Measurements from ENCODE around the gene TMEM175.
A peak's percentile ranks its signal among the peaks of the same experiment; 100 is the strongest.
"Not testable (repeated sequence)": the region's sequence is repeated elsewhere in the genome, so short reads cannot be mapped to it uniquely, and the experiment has no call there.

Gene TMEM175

DNA sequence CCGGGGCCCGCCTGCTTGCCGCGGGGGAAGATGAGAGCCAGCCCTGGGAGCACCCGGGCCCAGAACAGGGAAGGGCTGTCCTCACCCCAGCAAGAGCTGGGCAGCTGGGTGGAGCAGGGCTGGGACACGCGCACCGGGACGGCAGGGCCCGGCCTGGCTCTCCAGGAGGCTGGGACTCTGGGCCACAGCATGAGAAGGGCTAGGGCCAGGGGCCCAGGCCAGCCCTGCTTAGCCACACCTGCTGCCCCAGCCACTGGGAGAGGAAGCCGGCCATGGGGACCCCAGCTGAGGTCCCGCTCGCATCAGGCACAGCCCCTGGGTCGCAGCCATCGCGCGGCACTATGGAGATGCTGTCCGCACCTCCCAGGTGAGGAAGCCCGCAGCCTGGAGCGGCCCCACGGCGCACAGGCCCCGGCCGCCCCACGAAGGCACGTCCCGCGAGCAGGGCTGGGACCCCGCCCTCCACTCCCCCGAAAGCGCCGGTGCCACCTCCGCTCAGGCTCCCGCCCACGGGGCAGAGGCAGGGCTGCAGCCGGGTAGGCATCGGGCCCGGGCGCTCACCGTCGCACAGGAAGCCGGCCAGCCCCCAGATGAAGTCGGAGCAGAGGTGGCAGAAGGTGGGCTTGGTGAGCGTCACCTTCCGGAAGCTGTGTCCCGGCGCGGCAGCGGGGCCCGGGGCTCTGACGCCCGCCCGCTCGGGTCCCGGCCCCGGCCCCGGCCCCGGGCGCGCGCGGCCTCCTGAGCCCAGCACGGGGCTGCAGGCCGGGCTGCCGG is 40.6 kb downstream of the TMEM175 start:
- no peak for DNase-seq

DNA sequence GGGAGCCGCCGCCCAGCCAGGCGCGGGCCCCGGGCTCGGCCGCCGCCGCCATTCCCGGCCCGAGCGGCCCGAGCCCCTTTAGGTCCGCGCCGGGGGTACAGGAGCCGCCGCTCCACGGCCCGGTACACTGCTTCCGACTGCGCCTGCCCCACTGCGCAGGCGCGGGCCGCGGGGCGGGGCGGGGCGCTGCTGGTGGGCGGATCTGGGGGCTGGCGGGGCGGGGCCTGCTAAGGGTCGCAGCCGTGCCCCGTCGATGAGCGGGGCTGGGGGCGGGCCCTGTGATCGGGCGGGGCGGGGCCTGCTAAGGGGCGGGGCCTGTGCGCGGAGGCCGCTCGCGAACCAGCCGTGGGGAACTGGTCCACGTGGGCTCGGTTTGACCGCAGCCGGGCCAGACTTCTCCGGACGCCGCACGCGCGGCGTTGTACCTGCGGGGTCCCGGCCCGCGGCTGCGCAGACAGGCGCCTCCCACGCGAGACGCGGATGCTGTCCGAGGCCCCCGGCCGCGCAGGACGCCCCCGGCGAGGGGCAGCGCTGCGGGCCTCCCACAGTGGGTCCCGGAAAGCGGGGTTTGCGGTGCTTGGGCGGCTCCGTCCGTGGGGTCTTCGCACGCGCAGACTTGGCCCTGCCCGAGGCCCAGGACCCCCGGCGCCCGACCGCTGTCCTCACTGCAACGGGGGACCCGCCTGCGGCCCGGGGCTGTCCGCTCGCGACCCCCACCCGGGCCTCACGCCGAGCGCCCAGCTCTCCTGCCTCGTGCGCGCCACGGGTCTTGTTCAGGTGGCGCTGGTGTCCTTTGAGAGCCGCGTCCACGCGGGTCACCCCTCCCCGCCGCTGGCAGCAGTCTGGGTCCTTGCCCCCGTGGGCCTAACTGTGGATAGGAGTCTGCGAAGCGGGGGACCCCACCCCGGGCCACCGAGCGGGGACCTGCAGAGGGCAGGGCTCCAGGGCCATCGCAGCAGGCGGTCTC is 41.5 kb downstream of the TMEM175 start, which contains the start of gene DGKQ:
Gene DGKQ, minus strand, starts transcription at position 139 of the 967 bp plus-strand sequence. Its CDS starts 87 bp downstream, at position 52.
- peak; percentile 40 to 53 for DNase-seq

DNA sequence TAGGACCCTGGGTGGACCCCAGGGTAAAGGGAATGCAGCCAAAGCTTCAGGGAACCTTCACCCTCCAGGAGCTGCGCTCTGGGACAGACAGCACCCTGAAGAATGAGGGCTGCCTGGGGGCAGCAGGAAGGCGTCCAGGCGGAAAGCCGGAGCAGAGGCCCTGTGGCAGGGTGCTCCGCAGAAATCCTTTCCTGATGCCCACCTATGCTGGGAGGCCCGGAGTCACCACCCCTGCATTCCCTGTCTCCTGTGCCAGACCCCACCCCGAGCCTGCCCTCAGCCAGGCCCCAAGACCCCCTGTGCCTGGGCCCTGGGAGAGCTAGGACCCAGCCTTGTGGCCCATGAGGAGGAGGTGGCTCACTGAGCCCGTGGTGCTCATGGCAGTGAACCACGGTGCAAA is 42.4 kb downstream of the TMEM175 start:
- no peak for DNase-seq

DNA sequence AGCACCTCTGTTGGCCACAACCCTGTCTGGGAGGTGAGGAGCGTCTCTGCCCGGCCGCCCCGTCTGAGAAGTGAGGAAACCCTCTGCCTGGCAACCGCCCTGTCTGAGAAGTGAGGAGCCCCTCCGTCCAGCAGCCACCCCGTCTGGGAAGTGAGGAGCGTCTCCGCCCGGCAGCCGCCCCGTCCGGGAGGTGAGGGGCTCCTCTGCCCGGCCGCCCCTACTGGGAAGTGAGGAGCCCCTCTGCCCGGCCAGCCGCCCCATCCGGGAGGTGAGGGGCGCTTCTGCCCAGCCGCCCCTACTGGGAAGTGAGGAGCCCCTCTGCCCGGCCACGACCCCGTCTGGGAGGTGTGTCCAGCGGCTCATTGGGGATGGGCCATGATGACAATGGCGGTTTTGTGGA is 43.8 kb downstream of the TMEM175 start:
- DNase-seq, result not testable (repeated sequence)

DNA sequence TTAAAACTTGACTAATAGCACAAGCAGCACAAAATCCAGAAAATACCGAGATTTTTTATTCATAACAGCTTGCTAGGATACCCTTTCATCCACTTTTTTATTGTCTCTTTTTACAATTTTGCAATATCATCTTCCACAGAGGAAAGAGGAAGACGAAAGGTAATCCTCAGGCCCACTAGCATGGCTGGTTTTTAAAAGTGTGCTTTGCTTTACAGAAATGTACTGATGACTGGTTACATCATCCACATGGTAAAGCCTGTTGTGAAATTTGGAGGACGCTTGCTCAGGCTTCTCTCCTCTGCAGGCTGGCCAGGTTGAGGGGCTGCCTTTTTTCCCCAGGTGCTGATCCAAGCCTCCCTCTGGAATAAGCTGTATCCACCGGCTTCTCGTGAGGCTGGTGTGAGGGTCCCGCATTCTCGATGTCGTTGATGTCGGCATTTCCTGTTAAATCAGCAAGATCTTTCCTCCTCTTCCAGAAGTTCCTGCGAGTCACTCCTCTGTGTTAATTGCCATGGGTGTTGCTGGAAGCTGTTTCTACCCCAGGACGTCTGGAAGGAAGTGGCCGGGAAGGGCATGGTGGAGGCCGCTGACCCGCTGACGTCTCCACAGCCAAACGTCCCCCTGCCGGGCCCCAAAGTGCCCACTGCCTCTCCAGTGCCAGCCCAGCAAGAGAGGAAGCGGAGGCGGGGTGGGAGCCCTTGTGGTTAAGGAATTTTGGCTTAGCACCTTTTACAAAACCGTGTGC is 46.9 kb downstream of the TMEM175 start:
- peak; percentile 49 to 63 for DNase-seq

DNA sequence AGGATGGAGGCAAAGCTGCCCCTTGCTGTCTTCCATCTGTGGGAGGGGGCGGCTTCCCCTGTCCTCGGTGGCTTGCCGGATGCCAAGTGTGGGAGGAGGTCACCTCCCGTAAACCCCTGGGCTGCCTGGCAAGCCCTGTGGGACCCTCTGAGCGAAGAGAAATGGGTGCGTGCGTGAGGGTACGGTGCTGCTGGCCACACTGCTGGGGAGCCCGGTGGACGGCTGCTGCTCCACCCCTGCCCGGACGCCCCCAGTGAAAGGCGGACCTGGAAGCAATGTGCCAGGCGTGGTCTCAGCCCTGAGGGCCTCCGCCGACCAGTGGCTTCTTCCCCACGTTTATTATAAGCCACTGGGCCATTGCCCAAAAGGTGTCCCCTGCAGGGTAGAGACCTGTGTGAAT is 50.0 kb downstream of the TMEM175 start:
- no peak for DNase-seq

DNA sequence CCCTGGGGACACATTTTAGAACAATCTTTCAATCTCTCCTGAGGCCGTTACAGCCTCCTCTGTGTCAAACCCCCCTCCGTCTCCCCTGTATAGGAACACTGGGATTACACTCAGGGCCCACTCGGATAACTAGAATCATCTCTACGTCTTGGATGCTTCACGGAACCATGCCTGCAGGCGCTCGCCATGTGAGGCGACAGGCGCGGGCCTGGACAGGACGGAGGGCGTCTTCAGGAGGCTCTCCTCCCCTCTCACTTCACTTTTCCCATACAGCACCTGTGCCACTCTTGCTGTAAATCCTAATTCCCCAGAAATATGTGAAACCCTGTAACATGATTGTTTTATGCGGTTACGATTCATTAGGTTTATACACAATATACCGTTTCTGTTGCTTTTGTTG is 50.6 kb downstream of the TMEM175 start:
- DNase-seq, result no peak

DNA sequence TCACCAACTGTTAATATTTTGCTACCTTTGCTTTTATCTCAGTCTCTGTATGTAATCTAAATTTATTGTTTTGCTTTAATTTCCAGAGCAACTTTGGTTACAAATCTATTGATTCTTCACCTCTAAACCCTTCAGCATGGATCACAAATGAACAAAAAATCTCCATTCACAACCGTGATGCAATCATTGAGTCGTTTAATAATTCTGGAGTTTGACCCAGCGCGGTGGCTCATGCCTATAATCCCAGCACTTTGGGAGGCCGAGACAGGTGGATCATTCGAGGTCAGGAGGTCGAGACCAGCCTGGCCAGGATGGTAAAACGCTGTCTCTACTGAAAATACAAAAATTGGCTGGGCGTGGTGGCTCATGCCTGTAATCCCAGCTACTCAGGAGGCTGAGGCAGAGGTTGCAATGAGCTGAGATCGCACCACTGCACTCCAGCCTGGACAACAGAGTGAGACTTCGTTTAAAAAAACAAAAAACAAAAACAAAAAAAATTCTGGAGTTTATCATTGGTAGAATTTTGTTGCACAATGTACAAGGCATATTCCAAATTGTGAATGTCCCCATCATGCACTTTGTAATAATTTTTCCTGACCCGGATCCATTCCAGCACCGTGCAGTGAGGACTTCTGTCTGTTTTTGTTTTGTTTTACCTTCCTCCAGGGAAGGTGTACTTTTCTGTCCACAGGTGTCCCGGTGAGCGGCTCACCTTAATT is 52.2 kb downstream of the TMEM175 start:
- DNase-seq, result no peak

DNA sequence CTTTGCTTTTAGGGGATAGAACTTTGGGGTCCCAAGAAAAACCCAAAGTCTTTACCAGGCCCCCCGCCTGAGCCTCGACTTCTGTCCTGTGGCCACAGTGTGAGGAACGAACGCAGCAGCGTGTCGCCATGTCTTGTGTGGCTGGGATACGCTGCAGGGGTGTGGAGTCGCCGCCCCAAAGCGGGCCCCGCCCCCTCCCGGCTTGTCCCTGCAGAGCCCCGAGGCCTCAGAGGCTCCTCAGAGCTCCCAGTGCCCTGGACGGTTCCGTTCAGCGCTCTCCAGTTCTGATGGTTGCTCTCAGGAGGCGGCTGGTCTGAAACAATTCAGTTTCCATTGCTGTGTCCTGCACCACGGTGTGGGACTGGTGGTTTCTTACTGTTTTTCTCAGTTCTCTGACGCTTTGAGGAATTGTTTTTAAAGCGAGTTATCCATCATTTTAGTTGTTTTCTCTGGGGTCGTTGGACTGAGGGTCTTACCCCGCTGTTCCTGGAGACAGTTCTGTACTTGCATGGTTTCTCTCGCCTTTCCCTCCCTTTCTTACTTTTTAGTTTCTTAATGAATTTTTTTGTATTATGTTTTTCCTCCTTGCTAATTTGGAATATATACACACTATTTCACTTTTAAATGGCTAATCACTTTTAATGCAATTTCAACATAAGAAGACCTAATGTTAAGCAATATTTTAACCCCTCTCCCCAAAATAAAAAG is 53.0 kb downstream of the TMEM175 start:
- DNase-seq, result no peak

DNA sequence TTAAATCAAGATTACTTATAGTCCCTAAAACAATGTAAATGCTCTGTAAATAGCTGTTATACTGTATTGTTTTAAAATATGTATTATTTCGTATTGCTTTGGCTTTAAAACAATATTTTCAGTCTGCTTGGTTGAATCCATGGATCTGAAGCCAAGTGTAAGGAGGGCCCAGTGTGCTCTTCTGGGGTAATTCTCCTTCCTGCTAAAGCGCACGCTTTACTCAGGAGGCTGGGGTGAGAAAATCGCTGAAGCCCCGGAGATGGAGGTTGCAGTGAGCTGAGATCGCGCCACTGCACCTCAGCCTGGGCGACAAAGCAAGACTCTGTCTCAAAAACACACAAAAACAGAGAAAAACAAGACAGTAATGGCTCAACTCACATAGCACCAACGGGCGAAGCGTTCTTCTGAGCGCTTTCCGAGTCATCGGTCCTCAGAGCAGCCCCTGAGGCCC is 54.2 kb downstream of the TMEM175 start:
- peak in 1 of 2 experiments; percentile 58 for DNase-seq

DNA sequence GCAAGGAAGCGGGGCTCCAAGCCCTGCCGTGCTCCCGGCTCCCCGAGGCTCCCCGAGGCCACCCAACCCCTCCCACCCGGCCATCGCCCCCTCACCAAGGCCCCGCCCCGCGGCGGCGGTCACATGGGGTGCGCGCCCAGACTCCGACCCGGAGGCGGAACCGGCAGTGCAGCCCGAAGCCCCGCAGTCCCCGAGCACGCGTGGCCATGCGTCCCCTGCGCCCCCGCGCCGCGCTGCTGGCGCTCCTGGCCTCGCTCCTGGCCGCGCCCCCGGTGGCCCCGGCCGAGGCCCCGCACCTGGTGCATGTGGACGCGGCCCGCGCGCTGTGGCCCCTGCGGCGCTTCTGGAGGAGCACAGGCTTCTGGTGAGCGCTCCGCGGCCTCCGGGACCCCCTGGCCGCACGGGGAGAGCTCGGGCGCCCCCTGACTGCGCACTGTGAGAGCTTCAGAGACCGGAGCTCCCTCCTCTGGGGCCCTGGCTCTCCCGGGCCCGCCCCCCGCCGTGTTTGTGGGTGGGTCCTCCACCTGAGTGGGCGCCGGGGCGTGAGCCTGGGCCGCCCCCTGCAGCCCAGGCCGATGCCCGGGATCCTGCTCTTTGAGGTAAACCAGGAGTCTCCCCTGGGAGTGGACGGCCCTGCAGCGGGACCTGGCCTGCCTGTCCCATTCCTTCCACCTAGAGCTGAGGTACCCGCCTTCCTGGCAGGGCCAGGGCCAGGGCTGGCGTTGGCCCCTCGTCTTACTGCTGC is 54.8 kb downstream of the TMEM175 start, which contains the start of gene IDUA:
Gene IDUA, plus strand, starts transcription at position 166 of the 745 bp plus-strand sequence. Its CDS starts 41 bp downstream, at position 207.
- DNase-seq, result peak; percentile 75 to 77

DNA sequence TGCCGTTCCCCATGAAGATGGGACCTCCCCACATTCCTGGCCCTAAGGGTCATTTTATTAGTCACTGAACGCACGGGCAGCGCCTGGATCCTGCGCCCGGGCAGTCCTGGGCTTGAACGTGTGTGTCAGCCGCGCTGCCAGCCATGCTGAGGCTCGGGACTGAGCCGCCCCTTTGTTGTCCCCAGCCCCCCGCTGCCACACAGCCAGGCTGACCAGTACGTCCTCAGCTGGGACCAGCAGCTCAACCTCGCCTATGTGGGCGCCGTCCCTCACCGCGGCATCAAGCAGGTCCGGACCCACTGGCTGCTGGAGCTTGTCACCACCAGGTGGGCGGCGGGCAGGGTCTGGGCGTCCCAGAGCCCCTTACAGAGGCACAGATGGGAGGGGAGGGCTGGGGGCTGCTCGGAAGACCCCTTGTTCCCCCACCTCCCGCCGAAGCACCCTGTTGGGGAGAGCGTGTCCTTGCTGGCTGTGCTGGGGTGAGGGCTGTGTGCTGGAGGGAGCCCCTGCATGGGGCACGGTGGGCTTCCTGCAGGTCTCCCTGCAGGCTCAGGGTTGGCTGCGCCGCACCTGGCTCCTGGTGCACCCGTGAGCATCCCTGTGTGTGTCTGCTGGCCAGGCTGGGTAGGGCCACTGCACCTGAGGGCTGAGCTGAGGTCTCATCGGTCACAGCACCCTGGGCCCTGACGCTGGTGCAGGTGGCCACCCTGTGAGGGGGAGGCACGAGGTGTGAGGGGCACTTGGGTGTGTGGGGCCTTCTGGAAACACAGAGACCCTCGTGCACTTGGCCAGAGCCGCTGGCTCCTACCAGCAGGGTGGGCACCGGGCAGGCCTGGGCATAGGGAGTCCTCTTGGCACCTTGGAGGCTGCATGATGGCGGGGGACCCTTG is 55.6 kb downstream of the TMEM175 start:
- DNase-seq, result no peak

DNA sequence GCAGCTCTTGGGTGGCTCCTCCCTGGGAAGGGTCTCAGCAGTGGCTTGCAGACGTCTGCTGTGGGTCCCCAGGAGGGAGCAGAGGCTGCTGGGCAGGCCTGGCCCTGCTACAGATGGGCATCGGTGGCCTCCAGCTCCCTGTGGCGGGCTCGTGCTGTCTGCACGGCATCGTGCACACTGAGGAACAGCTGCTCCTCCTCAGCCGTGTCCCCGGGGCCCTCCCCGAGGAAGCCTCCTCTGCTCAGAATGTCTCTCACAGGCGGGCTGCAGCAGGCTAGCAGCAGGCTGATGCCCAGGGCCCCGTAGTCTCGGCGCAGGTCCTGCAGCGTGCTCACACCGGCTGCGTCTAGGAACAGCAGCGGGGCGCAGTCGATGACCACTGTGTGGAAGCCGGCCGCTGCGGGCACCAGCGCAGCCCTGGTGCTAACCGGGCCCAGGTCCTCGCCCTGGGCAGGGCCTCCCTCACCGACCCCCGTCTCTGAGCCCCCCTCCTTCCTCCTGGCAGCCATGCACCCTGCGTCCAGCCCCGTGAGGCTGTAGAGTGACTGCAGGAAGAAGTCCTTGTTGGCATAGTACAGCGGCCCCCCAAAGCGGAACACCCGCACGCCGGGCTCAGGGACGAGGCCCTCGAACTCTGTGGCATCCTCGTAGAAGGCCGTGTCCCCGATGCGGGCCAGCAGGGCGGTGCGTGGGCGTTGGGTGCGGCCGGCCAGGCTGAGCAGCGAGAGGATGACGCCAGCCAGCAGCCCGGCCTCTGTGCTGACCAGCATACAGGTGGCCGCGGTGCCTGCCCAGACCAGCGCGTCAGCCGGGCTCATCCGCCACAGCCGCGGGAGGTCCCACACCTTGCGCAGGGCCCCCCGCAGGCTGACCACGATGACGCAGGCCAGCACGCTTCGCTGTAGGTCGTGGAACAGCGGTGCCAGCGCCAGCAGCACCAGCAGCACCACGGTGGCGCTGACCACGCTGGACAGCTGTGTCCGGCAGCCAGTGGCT is 56.8 kb downstream of the TMEM175 start:
- DNase-seq, result no peak

DNA sequence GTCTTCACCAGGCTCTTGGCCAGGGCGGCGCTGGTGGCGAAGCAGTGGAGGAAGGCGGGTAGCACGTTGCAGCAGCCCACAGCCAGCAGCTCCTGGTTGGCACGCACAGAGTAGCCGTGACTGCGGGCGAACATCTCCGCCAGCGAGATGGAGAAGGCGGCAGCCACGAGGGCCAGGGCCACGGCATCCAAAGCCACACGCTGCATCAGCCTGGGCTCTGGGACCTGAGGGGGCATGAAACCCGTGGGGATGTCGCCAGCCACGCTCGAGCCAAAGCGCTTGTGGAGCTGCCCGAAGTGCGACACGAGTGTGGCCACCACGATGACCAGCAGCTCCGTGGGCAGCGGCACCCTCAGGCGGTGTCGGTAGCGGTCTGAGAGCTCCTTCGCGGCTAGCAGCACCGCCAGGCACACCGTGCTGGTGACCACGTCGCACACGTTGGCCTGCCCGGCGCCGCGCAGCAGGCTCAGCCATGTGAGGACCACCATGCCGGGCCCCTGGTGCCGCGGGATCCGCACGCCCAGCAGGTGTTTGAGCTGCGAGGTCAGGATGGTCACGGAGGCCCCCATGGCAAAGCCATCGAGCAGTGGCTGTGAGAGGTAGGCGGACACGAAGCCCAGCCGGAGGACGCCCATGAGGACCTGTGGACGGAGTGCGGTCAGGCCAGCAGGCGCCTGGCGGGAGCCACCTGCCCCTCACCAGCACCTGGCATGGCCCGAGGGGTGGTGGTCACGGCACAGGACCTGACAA is 57.6 kb downstream of the TMEM175 start:
- no peak for DNase-seq

DNA sequence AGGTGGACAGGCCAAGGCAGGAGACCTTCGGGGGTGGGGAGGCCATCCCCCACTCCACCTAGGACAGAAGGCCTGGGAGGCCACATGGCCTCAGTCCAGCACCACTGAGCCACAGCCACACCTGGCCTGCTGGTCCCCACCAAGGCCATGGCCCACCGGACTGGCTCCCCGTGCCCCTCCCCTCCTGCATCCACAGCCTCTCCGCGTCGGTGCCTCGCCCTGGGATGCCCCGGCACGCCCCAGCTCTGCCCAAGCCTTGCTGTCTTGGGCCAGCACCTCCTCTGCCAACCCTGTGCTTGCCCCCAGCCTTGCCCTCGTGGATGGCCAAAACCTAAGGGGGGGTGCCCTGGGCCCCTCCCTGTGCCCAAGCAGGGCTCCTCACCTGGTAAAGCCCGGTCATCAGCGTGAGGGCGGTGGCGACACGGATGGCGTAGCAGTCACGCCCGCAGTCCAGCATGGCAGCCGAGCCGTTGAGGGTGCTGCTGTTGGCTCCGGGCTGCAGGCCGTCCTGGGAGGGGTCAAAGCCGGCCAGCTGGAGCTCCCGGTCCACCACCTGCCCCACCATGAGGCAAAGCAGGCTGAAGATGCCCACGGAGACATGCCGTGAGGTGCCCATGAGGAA is 58.6 kb downstream of the TMEM175 start:
- no peak for DNase-seq

DNA sequence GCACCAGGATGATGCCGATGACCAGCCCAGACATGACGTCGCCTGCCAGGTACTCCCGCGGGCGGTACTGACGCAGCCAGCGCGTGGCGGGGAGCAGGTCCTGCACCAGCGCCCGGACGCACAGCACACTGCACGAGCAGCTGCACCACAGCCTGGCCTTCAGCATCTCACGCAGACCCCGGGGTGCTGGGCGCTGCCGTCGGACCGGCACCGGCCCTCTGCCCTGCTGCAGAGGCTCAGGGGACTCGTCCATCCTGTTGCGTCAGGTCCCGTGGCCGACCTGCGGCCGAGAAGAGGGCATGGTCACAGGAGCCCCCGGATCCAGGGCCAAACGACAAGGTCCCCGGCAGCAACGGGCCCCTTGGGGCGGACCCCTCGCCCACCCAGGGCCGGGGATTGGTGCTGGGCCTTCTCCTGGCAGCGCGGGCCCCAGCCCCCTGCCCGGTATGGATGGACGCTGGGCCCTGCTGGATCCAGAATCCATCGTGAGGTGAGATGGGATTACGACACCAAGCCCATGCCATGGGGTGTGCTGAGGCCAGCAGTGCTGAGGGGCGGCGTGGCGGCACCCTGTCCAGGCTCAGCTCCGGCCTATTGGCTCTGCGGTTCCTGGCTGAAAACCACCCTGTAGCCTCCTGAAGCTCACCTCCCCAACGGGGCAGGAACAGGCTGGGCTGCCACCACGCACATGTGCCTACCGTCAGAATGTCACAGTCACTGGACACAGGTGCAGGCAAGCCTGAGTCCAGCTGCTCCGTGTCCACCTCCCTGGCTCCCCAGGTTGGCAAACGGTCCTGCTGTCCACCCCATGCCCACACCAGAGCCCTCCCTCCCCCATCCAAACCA is 59.4 kb downstream of the TMEM175 start:
- DNase-seq, result no peak

Data from Kasumi-1 (cell line).